HCT116 (cell line): ENCODE data around the gene SCGB1A1. TPM values are rescaled to one million over a fixed set of nuclear protein-coding genes. Genes with fewer than 3 reads are reported as not detected.

Experiments used
- ATAC-seq: fragments of 200-7000 bp; cut with Tn5 transposase; 2 replicates; pipeline ENCODE4 v1.9.1; 2020; ENCODE audit warnings: mild to moderate bottlenecking, moderate library complexity
- BruUV-seq: library from RNA; stranded (reverse); fragments of 400-500 nt; replicated peaks from 2 replicates; lab custom pipeline; 2021; lab: Mats Ljungman, UMichigan
- CTCF ChIA-PET: fragments of 300-600 bp; sonication (Branson Sonifier 250); formaldehyde crosslinking; loops from one replicate; lab custom pipeline; 2021; ENCODE audit warnings: antibody characterized with exemption; lab: Charles Lee
- POLR2A ChIA-PET: fragments of 300-600, 350-600 bp; sonication (Branson Sonifier 250); formaldehyde crosslinking; loops from one replicate; lab custom pipeline; 2021; ENCODE audit warnings: antibody characterized with exemption; lab: Charles Lee
- RAD21 ChIA-PET, 2 experiments: fragments of 300-600 bp; sonication (Branson Sonifier 250); formaldehyde crosslinking; loops; one replicate each; lab custom pipeline; 2023; ENCODE audit warnings: low total read pairs in 2 of 2; ENCODE audit not compliant: uncharacterized antibody in 2 of 2, unreplicated experiment in 2 of 2, low non-redundant PET in 1 of 2; lab: Charles Lee
- DNase-seq: peaks from one replicate; pipeline ENCODE4 v3.0.0-alpha.2; 2010; ENCODE audit warnings: low read depth, low spot score
- H2AFZ ChIP-seq: fragments of 200-600 bp; shearing (Covaris generic), sonication (generic); 2 replicates; pipeline ENCODE4 v1.6.1; 2017; ENCODE audit warnings: low read depth, mixed run types, mixed read lengths, antibody characterized with exemption, low read length; ENCODE audit not compliant: poor library complexity, severe bottlenecking
- H3K27ac ChIP-seq: 2 replicates; pipeline ENCODE4 v1.5.1; 2012; ENCODE audit warnings: low read depth, low read length
- H3K27me3 ChIP-seq: fragments of 200-600 bp; sonication (generic); 2 replicates; pipeline ENCODE4 v1.6.1; 2016; ENCODE audit warnings: mixed run types, low read length, mixed read lengths; ENCODE audit not compliant: insufficient read depth
- H3K36me3 ChIP-seq, 2 experiments: fragments of 200-500 bp in 1 of 2; fragments of 200-600 bp in 1 of 2; sonication (Bioruptor generic) in 1 of 2; sonication (generic) in 1 of 2; 2 replicates each; pipeline versions ENCODE4 v1.5.1 to v1.6.1; 2014 to 2016; ENCODE audit warnings: low read length in 2 of 2, inconsistent platforms in 1 of 2, mixed read lengths in 1 of 2, mixed run types in 1 of 2; ENCODE audit not compliant: insufficient read depth in 2 of 2, control insufficient read depth in 1 of 2
- H3K4me1 ChIP-seq, 2 experiments: fragments of 200-600 bp in 1 of 2; sonication (generic) in 1 of 2; 2 replicates each; pipeline versions ENCODE4 v1.5.1 to v1.6.1; 2012 to 2017; ENCODE audit warnings: low read length in 2 of 2, inconsistent platforms in 1 of 2, mild to moderate bottlenecking in 1 of 2, mixed read lengths in 1 of 2, mixed run types in 1 of 2, moderate library complexity in 1 of 2; ENCODE audit not compliant: insufficient read depth in 2 of 2, control insufficient read depth in 1 of 2
- H3K4me2 ChIP-seq: fragments of 200-600 bp; sonication (generic); 2 replicates; pipeline ENCODE4 v1.6.1; 2017; ENCODE audit warnings: mixed run types, low read length, mixed read lengths
- H3K4me3 ChIP-seq, 2 experiments: fragments of 200-600 bp in 1 of 2; sonication (generic) in 1 of 2; replicated peaks in 1 of 2; 2 replicates each; pipeline ENCODE4 v1.5.1; 2011 to 2016; ENCODE audit warnings: low read length in 2 of 2, control low read depth in 1 of 2, low read depth in 1 of 2, mild to moderate bottlenecking in 1 of 2, mixed read lengths in 1 of 2, mixed run types in 1 of 2
- H3K79me2 ChIP-seq: fragments of 200-600 bp; sonication (generic); 2 replicates; pipeline ENCODE4 v1.6.1; 2017; ENCODE audit warnings: mild to moderate bottlenecking, mixed run types, low read length, moderate library complexity, mixed read lengths; ENCODE audit not compliant: insufficient read depth
- H3K9ac ChIP-seq: fragments of 200-600 bp; sonication (generic); 2 replicates; pipeline ENCODE4 v1.6.1; 2016; ENCODE audit warnings: low read length, mixed read lengths
- H3K9me2 ChIP-seq: fragments of 200-600 bp; sonication (generic), shearing (Covaris generic); 2 replicates; pipeline ENCODE4 v1.6.1; 2017; ENCODE audit warnings: mixed run types, mild to moderate bottlenecking, moderate library complexity; ENCODE audit not compliant: insufficient read depth
- H3K9me3 ChIP-seq, 2 experiments: fragments of 200-500 bp in 1 of 2; fragments of 200-600 bp in 1 of 2; sonication (Bioruptor generic) in 1 of 2; sonication (generic) in 1 of 2; 2 replicates each; pipeline ENCODE4 v1.6.1; 2014 to 2017; ENCODE audit warnings: low read length in 2 of 2, mixed read lengths in 2 of 2, inconsistent platforms in 1 of 2, low read depth in 1 of 2, mild to moderate bottlenecking in 1 of 2, mixed run types in 1 of 2, moderate library complexity in 1 of 2; ENCODE audit not compliant: control insufficient read depth in 1 of 2, insufficient read depth in 1 of 2
- H4K20me1 ChIP-seq: fragments of 200-600 bp; sonication (generic), shearing (Covaris generic); 2 replicates; pipeline ENCODE4 v1.6.1; 2017; ENCODE audit warnings: mixed run types, mild to moderate bottlenecking, moderate library complexity; ENCODE audit not compliant: insufficient read depth
- CBX3 ChIP-seq: IDR thresholded peaks from 2 replicates; pipeline ENCODE4 v1.6.1; 2012; ENCODE audit warnings: low read depth
- CEBPB ChIP-seq: IDR thresholded peaks from 2 replicates; pipeline ENCODE4 v1.6.1; 2012; ENCODE audit warnings: low read depth
- EGR1 ChIP-seq: IDR thresholded peaks from 2 replicates; pipeline ENCODE4 v1.6.1; 2012; ENCODE audit warnings: low read depth
- ELF1 ChIP-seq: IDR thresholded peaks from 2 replicates; pipeline ENCODE4 v1.6.1; 2012; ENCODE audit warnings: low read depth, borderline replicate concordance
- EZH2phosphoT487 ChIP-seq: fragments of 200-600 bp; IDR thresholded peaks from 2 replicates; pipeline ENCODE4 v1.6.1; 2018; ENCODE audit warnings: antibody characterized with exemption, borderline replicate concordance
- FOSL1 ChIP-seq: IDR thresholded peaks from 2 replicates; pipeline ENCODE4 v1.6.1; 2012; ENCODE audit warnings: low read depth
- JUND ChIP-seq: IDR thresholded peaks from 2 replicates; pipeline ENCODE4 v1.6.1; 2012
- POLR2A ChIP-seq: IDR thresholded peaks from 2 replicates; pipeline ENCODE4 v1.7.0; 2011; ENCODE audit warnings: borderline replicate concordance; ENCODE audit not compliant: insufficient read depth, insufficient read length; ENCODE audit errors: extremely low read depth
- POLR2AphosphoS5 ChIP-seq: IDR thresholded peaks from 2 replicates; pipeline ENCODE4 v1.6.1; 2011; ENCODE audit warnings: mild to moderate bottlenecking, low read depth, low read length, moderate library complexity
- RAD21 ChIP-seq: IDR thresholded peaks from 2 replicates; pipeline ENCODE4 v1.6.1; 2012; ENCODE audit warnings: low read depth, mild to moderate bottlenecking
- SIN3A ChIP-seq: IDR thresholded peaks from 2 replicates; pipeline ENCODE4 v1.6.1; 2012; ENCODE audit warnings: low read depth
- SRF ChIP-seq: IDR thresholded peaks from 2 replicates; pipeline ENCODE4 v1.6.1; 2012; ENCODE audit warnings: low read depth
- TCF7L2 ChIP-seq: IDR thresholded peaks from 2 replicates; pipeline ENCODE4 v1.7.0; 2011; ENCODE audit warnings: borderline replicate concordance, inconsistent platforms; ENCODE audit not compliant: insufficient read depth, insufficient read length; ENCODE audit errors: extremely low read depth
- YY1 ChIP-seq: IDR thresholded peaks from 2 replicates; pipeline ENCODE4 v1.6.1; 2011; ENCODE audit warnings: low read length, low read depth, moderate library complexity, mild to moderate bottlenecking; ENCODE audit not compliant: insufficient replicate concordance; ENCODE audit errors: extremely low read depth
- ZFX ChIP-seq: fragments of 450-650 bp; IDR thresholded peaks from 2 replicates; pipeline ENCODE4 v1.6.1; 2017
- ZNF274 ChIP-seq: fragments of 200-500 bp; sonication (Bioruptor generic); IDR thresholded peaks from 2 replicates; pipeline ENCODE4 v1.6.1; 2014; ENCODE audit warnings: mild to moderate bottlenecking, low read depth, low read length, inconsistent platforms
- intact Hi-C: fragments of 100-400 bp; cut with micrococcal nuclease; formaldehyde crosslinking; loops from 2 replicates; pipeline ENCODE4 v1.10.0; 2022
- total RNA-seq: library from RNA; stranded (reverse); gene quantifications from one replicate; pipeline ENCODE4 v1.2.1, GENCODE V29; 2021; ENCODE audit not compliant: unreplicated experiment
- TF ChIP-seq, protein P1 (sequence below): IDR thresholded peaks from 2 replicates; pipeline ENCODE4 v1.6.1; 2012
- TF ChIP-seq, protein P2 (sequence below), 3 experiments: fragments of 200-600 bp in 1 of 3; sonication (generic) in 1 of 3; IDR thresholded peaks in 2 of 3; conservative IDR thresholded peaks in 1 of 3; 2 replicates each; pipeline ENCODE4 v1.5.1; 2012 to 2017; ENCODE audit warnings: low read depth in 2 of 3, low read length in 2 of 3, antibody characterized with exemption in 1 of 3, borderline replicate concordance in 1 of 3, control low read depth in 1 of 3, mild to moderate bottlenecking in 1 of 3, mixed read lengths in 1 of 3, mixed run types in 1 of 3, moderate library complexity in 1 of 3; ENCODE audit not compliant: insufficient read depth in 1 of 3

The SCGB1A1 gene
- total RNA-seq, 1 experiment from 2014 or later: 2.0 TPM

DNA sequence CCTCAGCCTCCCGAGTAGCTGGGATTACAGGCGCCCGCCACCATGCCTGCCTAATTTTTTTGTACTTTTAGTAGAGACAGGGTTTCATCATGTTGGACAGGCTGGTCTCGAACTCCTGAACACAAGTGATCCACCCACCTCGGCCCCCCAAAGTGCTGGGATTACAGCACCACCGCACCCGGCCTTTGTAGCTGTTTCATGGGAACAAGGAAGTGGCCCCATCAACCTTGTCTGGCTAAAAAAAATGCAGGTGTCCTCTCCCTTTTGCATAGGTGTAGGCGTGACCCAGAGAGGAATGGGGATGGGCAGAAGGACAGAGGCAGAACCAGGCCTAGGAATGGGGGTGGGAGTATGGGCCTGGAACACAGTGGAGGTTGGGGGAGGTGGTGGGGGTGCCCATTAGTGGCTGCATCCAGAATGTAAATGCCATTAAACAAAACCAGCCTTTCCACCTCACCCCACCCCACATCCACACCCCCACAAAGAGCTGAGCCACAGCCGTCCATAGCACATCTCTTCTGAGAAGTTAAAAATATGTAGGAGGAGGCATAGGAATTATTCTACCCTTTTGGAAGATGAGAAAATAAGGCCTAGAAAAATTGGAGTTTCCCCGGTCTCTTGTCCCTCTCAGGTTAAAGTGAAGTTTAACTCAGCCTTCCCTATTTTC, 22.8 kb upstream of the SCGB1A1 start:
- no peak overlapping the region for H3K4me3 ChIP-seq
- no TSS peak for BruUV-seq
- no peak overlapping the region for H3K9ac ChIP-seq
- H2AFZ ChIP-seq: no peak overlapping the region
- RAD21 ChIA-PET: interaction anchor here (0.6 to 2.0 kb wide), 3 partner anchors 147 to 372 kb away, joined by 4 to 13 read pairs (median 4); no protein-coding TSS in a partner anchor
- H4K20me1 ChIP-seq: no peaks in the 10 kb centered on the region
- no peak overlapping the region for H3K4me2 ChIP-seq
- ATAC-seq (no peak), DNase-seq (no peak)
- intact Hi-C loops: loop anchor here (1.0 to 5.0 kb wide), 2 partner anchors 160 to 296 kb away; no protein-coding TSS in a partner anchor
- no peak for TF ChIP-seq RAD21
- TF ChIP-seq JUND: no peak
- no peak for TF ChIP-seq YY1
- TF ChIP-seq FOSL1: no peak
- no peak for TF ChIP-seq CEBPB
- no peak for TF ChIP-seq SRF
- TF ChIP-seq TCF7L2: no peak
- no peak for TF ChIP-seq ZNF274
- no peak for TF ChIP-seq ELF1
- no peak for TF ChIP-seq POLR2AphosphoS5
- TF ChIP-seq, protein P1, sequence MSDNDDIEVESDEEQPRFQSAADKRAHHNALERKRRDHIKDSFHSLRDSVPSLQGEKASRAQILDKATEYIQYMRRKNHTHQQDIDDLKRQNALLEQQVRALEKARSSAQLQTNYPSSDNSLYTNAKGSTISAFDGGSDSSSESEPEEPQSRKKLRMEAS: no peak
- TF ChIP-seq, protein P2, sequence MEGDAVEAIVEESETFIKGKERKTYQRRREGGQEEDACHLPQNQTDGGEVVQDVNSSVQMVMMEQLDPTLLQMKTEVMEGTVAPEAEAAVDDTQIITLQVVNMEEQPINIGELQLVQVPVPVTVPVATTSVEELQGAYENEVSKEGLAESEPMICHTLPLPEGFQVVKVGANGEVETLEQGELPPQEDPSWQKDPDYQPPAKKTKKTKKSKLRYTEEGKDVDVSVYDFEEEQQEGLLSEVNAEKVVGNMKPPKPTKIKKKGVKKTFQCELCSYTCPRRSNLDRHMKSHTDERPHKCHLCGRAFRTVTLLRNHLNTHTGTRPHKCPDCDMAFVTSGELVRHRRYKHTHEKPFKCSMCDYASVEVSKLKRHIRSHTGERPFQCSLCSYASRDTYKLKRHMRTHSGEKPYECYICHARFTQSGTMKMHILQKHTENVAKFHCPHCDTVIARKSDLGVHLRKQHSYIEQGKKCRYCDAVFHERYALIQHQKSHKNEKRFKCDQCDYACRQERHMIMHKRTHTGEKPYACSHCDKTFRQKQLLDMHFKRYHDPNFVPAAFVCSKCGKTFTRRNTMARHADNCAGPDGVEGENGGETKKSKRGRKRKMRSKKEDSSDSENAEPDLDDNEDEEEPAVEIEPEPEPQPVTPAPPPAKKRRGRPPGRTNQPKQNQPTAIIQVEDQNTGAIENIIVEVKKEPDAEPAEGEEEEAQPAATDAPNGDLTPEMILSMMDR (IDR thresholded peaks at IDR 0.05 in 2 of 3, conservative IDR thresholded peaks at IDR 0.05 in 1 of 3; ENCODE audit: borderline replicate concordance in 1 of 3, insufficient read depth in 1 of 3, low read depth in 2 of 3, low read length in 2 of 3): no peak
- no peak for TF ChIP-seq EGR1
- TF ChIP-seq CBX3: no peak
- no peak for TF ChIP-seq SIN3A
- no peak for TF ChIP-seq ZFX
- no peak for TF ChIP-seq EZH2phosphoT487
- TF ChIP-seq POLR2A: no peak
- H3K4me1 ChIP-seq: peaks cover 9 to 21% of the 10 kb centered on the region in 2 experiments; a peak in 3 of 4 replicates
- CTCF ChIA-PET: interaction anchor here (1.1 to 4.2 kb wide), 16 partner anchors 10 to 391 kb away, joined by 3 to 47 read pairs (median 8); partner anchors contain the start of genes B3GAT3 and TMEM179B
- H3K27me3 ChIP-seq: no peaks in the 10 kb centered on the region
- H3K9me3 ChIP-seq: no peaks in the 10 kb centered on the region
- no peaks in the 10 kb centered on the region for H3K79me2 ChIP-seq
- H3K9me2 ChIP-seq: no peaks in the 10 kb centered on the region
- POLR2A ChIA-PET: interaction anchor here (1.1 to 2.4 kb wide), 5 partner anchors 151 to 445 kb away, joined by 3 to 19 read pairs (median 6); partner anchors contain the start of genes AHNAK, C11orf98, CSKMT and LBHD1
- no peaks in the 10 kb centered on the region for H3K36me3 ChIP-seq
- H3K27ac ChIP-seq: no peak overlapping the region
